HEK293 (cell line): ENCODE results near the gene MOSPD3.

Source experiments
- CTCF ChIA-PET: fragments of 350-600 bp; formaldehyde crosslinking; extraction: SDS; loops from one replicate; lab custom pipeline; 2021; ENCODE audit warnings: antibody characterized with exemption; lab: Yijun Ruan, JAX
- POLR2A ChIA-PET: fragments of 300-600 bp; formaldehyde crosslinking; extraction: SDS; loops from one replicate; lab custom pipeline; 2020; ENCODE audit warnings: antibody characterized with exemption, inconsistent platforms; lab: Yijun Ruan, JAX
- H3K27ac ChIP-seq: fragments of 200-500 bp; sonication (Bioruptor generic); 2 replicates; pipeline ENCODE4 v1.5.1; 2014; ENCODE audit warnings: low read depth, low read length, control low read depth, inconsistent platforms; ENCODE audit errors: extremely low read depth
- H3K36me3 ChIP-seq, 2 experiments: fragments of 200-500 bp in 1 of 2; sonication (Bioruptor generic) in 1 of 2; 1 replicate in 1 of 2; 2 replicates in 1 of 2; pipeline ENCODE4 v1.5.1; 2014 to 2017; ENCODE audit warnings: inconsistent platforms in 2 of 2, low read length in 2 of 2; ENCODE audit not compliant: control insufficient read depth in 2 of 2, insufficient read depth in 1 of 2
- H3K4me1 ChIP-seq: fragments of 200-500 bp; sonication (Bioruptor generic); 2 replicates; pipeline ENCODE4 v1.5.1; 2014; ENCODE audit warnings: mild to moderate bottlenecking, low read length, inconsistent platforms; ENCODE audit not compliant: control insufficient read depth, insufficient read depth
- H3K4me3 ChIP-seq: 2 replicates; pipeline ENCODE4 v1.5.1; 2011; ENCODE audit warnings: low read depth, mild to moderate bottlenecking, control low read depth, low read length, moderate library complexity
- H3K9me3 ChIP-seq: fragments of 200-500 bp; sonication (Bioruptor generic); 2 replicates; pipeline ENCODE4 v1.5.1; 2014; ENCODE audit warnings: low read depth, low read length, inconsistent platforms; ENCODE audit not compliant: control insufficient read depth, insufficient read depth
- BCL11B ChIP-seq: fragments of 450-650 bp; formaldehyde crosslinking; IDR thresholded peaks from 2 replicates; pipeline ENCODE4 v1.5.1; 2016; ENCODE audit warnings: low read depth, missing biosample characterization, missing genetic modification characterization
- GLIS2 ChIP-seq: fragments of 450-650 bp; formaldehyde crosslinking; IDR thresholded peaks from 2 replicates; pipeline ENCODE4 v1.5.1; 2016; ENCODE audit warnings: missing biosample characterization, missing genetic modification characterization
- KLF17 ChIP-seq: fragments of 450-650 bp; formaldehyde crosslinking; IDR thresholded peaks from 2 replicates; pipeline ENCODE4 v1.5.1; 2016; ENCODE audit warnings: missing biosample characterization, missing genetic modification characterization
- PATZ1 ChIP-seq: fragments of 450-650 bp; formaldehyde crosslinking; IDR thresholded peaks from 2 replicates; pipeline ENCODE4 v1.5.1; 2016; ENCODE audit warnings: missing biosample characterization, missing genetic modification characterization
- ZFP69B ChIP-seq: fragments of 450-650 bp; formaldehyde crosslinking; IDR thresholded peaks from 2 replicates; pipeline ENCODE4 v1.5.1; 2016; ENCODE audit warnings: missing biosample characterization, missing genetic modification characterization
- ZNF202 ChIP-seq: fragments of 450-650 bp; formaldehyde crosslinking; IDR thresholded peaks from 2 replicates; pipeline ENCODE4 v1.5.1; 2016; ENCODE audit warnings: missing biosample characterization, missing genetic modification characterization, borderline replicate concordance
- ZNF266 ChIP-seq: fragments of 450-650 bp; formaldehyde crosslinking; IDR thresholded peaks from 2 replicates; pipeline ENCODE4 v1.5.1; 2016; ENCODE audit warnings: missing biosample characterization, missing genetic modification characterization, low read depth
- ZNF350 ChIP-seq: fragments of 450-650 bp; formaldehyde crosslinking; IDR thresholded peaks from 2 replicates; pipeline ENCODE4 v1.5.0; 2017; ENCODE audit warnings: missing biosample characterization, mild to moderate bottlenecking, missing genetic modification characterization
- ZNF404 ChIP-seq: fragments of 450-650 bp; formaldehyde crosslinking; IDR thresholded peaks from 2 replicates; pipeline ENCODE4 v1.5.1; 2017; ENCODE audit warnings: missing biosample characterization, missing genetic modification characterization
- ZNF830 ChIP-seq: fragments of 450-650 bp; IDR thresholded peaks from 2 replicates; pipeline ENCODE4 v1.5.0; 2018; ENCODE audit warnings: missing biosample characterization, missing genetic modification characterization, low read depth, mild to moderate bottlenecking, moderate library complexity

MOSPD3 gene

GRCh38 chr7:100572949-100573675 lies 39.2 kb upstream of the MOSPD3 start:
- Histone ChIP-seq H3K36me3 (peaks cover 0 to 23% of the 10 kb centered on the region in 2 experiments; a peak in 1 of 3 replicates), H3K4me3 (no peak overlapping the region), H3K4me1 (peaks cover 2% of the 10 kb centered on the region; the same call in 1 of the 2 replicates), H3K27ac (no peak overlapping the region), H3K9me3 (no peaks in the 10 kb centered on the region)
- TF ChIP-seq ZNF830 (tag by site-specific recombination), result no peak
- no peak for TF ChIP-seq ZNF404 (tag by site-specific recombination)
- peak; percentile 18; the same call in 1 of the 2 replicates for TF ChIP-seq PATZ1 (tag by site-specific recombination)
- TF ChIP-seq GLIS2 (tag by site-specific recombination), result peak; percentile 35
- TF ChIP-seq ZNF202 (tag by site-specific recombination), result no peak
- TF ChIP-seq ZNF350 (tag by site-specific recombination), result no peak
- POLR2A ChIA-PET, result interaction anchor here (0.6 to 1.7 kb wide), 3 partner anchors 8 to 13 kb away, joined by 3 to 10 read pairs (median 3); partner anchors contain the start of genes FBXO24 and LRCH4
- CTCF ChIA-PET, result interaction anchor here (1.5 kb wide), 1 partner anchor 9 kb away, joined by 6 read pairs; no protein-coding TSS in a partner anchor

- Histone ChIP-seq H3K4me3 (no peak within 1 kb of the TSS), H3K27ac (no peak within 1 kb of the TSS), H3K4me1 (peaks cover 2% of the 10 kb centered on the region; the same call in 1 of the 2 replicates), H3K9me3 (no peaks in the 10 kb centered on the region), H3K36me3 (peaks cover 0 to 26% of the 10 kb centered on the region in 2 experiments; a peak in 1 of 3 replicates)
- ChIA-PET CTCF (no interaction called here), POLR2A (interaction anchor here (0.6 to 1.7 kb wide), 3 partner anchors 12 to 74 kb away, joined by 4 to 10 read pairs (median 4); partner anchors contain the start of genes FBXO24 and LRCH4)
- TF ChIP-seq BCL11B (0 out of 2 replicates have a peak, but pooled peaks have one; percentile 25), KLF17 (tag by site-specific recombination) (no peak), ZNF266 (tag by site-specific recombination) (no peak)
These were observed 38.5 kb upstream of the MOSPD3 start, which contains the start of gene SAP25 for GRCh38 chr7:100573691-100574361. TSS of gene SAP25 (minus strand) at chr7:100573900. CDS start at chr7:100573742, 158 bp downstream.

GRCh38 chr7:100574362-100575205 lies 37.8 kb upstream of the MOSPD3 start:
- Histone ChIP-seq H3K27ac (no peak overlapping the region), H3K36me3 (peaks cover 0 to 29% of the 10 kb centered on the region in 2 experiments; a peak in 1 of 3 replicates), H3K9me3 (no peaks in the 10 kb centered on the region), H3K4me1 (peaks cover 2% of the 10 kb centered on the region; the same call in 1 of the 2 replicates), H3K4me3 (no peak overlapping the region)
- ChIA-PET CTCF (no interaction called here), POLR2A (interaction anchor here (0.6 kb wide), 2 partner anchors 12 to 73 kb away, joined by 4 read pairs; partner anchors contain the start of genes FBXO24 and LRCH4)
- TF ChIP-seq GLIS2 (tag by site-specific recombination) (peak; percentile 49; the same call in 1 of the 2 replicates), ZFP69B (tag by site-specific recombination) (no peak)
